ENCODE data around the gene ZNF117.
A peak's percentile ranks its signal among the peaks of the same experiment; 100 is the strongest.

GRCh38 chr7:65006094-65006992 lies 15.5 kb upstream of the ZNF117 start, which contains the start of gene ERV3-1:
- TF ChIP-seq RAD21 (IDR thresholded peaks at IDR 0.05; ENCODE audit: low read depth) (no peak), TAF1 (IDR thresholded peaks at IDR 0.05; ENCODE audit: low read depth) (peak; percentile 80), EP300 (IDR thresholded peaks at IDR 0.05; ENCODE audit: borderline replicate concordance) (no peak), EGR1 (IDR thresholded peaks at IDR 0.05) (0 out of 2 replicates have a peak, but pooled peaks have one; percentile 2), FOXM1 (IDR thresholded peaks at IDR 0.05; ENCODE audit: borderline replicate concordance, low read depth) (no peak), MAX (IDR thresholded peaks at IDR 0.05) (no peak), REST (IDR thresholded peaks at IDR 0.05; ENCODE audit: low read depth) (no peak), TEAD4 (IDR thresholded peaks at IDR 0.05) (no peak), TCF12 (IDR thresholded peaks at IDR 0.05; ENCODE audit: low read depth) (0 out of 2 replicates have a peak, but pooled peaks have one; percentile 21), YY1 (IDR thresholded peaks at IDR 0.05; ENCODE audit: low read depth) (no peak), USF1 (IDR thresholded peaks at IDR 0.05) (no peak)
